ENCODE measurements around the gene SIVA1.

GRCh38 chr14:104756477-104757237, 3.7 kb downstream of the SIVA1 start:
- TF ChIP-seq CTCF (IDR thresholded peaks at IDR 0.05; ENCODE audit: borderline replicate concordance, extremely low read depth, low read length, poor library complexity, severe bottlenecking), result no peak
- TF ChIP-seq EZH2 (IDR thresholded peaks at IDR 0.05; ENCODE audit: borderline replicate concordance, low read depth, low read length, severe bottlenecking), result no peak

Data from DND-41 (cell line).